ENCODE data around the gene TANK. TPM values are rescaled to one million over a fixed set of nuclear protein-coding genes. Genes with fewer than 3 reads are reported as not detected.

TANK gene
- total RNA-seq, 1 donor from 2014 or later: 45.4 TPM

DNA sequence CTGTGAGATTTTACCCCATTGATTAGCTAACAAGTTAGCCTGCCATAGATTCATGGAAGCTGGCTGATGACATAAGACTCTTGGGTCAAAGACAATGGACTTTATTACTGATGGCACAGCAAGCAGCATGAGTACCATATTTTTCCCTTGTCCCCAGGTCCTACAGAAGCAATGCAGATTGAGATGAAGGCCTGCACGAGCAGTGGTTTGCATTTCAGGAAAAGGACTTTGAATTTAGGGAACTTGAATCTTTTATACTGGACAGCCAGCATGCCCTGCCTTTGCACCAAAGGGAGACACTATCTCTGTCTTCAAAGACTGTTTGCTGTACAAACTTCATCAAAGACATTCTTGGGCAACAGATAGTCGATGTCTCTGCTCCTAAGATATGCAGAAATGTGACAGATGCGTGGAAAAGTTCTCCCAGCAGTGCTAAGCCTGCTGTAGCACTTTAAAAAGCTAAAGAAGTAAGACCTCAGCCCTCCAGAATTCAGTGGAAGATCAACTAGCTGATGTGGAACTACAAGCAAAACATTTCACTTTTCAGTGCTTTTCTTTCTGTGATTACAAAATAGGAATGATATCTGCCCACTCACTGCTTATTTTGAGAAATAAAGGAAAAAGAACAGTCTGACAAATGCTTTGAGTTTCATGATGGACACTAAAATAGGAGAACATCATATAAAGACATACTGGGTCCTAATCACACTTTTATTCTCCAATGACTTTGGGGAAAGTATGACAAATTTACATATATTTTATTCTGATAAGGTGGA, 44.4 kb upstream of the TANK start:
- H3K27ac Mint-ChIP-seq (ENCODE audit: unreplicated experiment): no peak overlapping the region
- H3K36me3 Mint-ChIP-seq (ENCODE audit: low read depth): no peaks in the 10 kb centered on the region
- TF ChIP-seq CTCF (IDR thresholded peaks at IDR 0.05): no peak
- no peak overlapping the region for H3K4me3 Mint-ChIP-seq (ENCODE audit: unreplicated experiment)
- H3K4me1 Mint-ChIP-seq (ENCODE audit: low read depth): peaks cover 15% of the 10 kb centered on the region
- no peaks in the 10 kb centered on the region for H3K9me3 Mint-ChIP-seq (ENCODE audit: low read depth)
- DNase-seq (ENCODE audit: low spot score): no peak
- H3K27me3 Mint-ChIP-seq (ENCODE audit: low read depth): no peaks in the 10 kb centered on the region

GRCh38 chr2:161116509-161116908, 43.7 kb upstream of the TANK start:
- no peaks in the 10 kb centered on the region for H3K27me3 Mint-ChIP-seq (ENCODE audit: low read depth)
- no peaks in the 10 kb centered on the region for H3K9me3 Mint-ChIP-seq (ENCODE audit: low read depth)
- TF ChIP-seq CTCF (IDR thresholded peaks at IDR 0.05): no peak
- no peak overlapping the region for H3K27ac Mint-ChIP-seq (ENCODE audit: unreplicated experiment)
- H3K4me3 Mint-ChIP-seq (ENCODE audit: unreplicated experiment): no peak overlapping the region
- H3K4me1 Mint-ChIP-seq (ENCODE audit: low read depth): peaks cover 15% of the 10 kb centered on the region
- no peaks in the 10 kb centered on the region for H3K36me3 Mint-ChIP-seq (ENCODE audit: low read depth)
- no peak for DNase-seq (ENCODE audit: low spot score)

DNA sequence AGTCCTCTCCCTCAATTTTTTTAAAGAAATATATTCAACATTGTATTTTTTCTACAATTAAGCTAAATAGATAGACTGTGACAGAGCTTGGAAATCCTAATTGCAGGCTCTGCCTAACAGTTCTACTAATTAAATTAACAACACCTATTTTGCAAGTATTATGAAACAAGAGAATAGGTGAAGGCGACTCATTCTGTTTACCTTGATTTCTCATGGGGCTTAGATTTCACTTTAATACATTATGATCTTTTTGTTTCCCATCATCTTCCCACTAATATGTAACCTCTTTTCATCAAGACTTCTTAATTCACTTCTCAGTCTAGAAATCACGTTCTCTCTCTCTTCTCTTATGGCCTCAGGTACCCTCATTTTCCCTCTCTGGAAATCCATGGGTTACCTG, 42.7 kb upstream of the TANK start:
- no peaks in the 10 kb centered on the region for H3K36me3 Mint-ChIP-seq (ENCODE audit: low read depth)
- H3K9me3 Mint-ChIP-seq (ENCODE audit: low read depth): no peaks in the 10 kb centered on the region
- H3K27me3 Mint-ChIP-seq (ENCODE audit: low read depth): no peaks in the 10 kb centered on the region
- TF ChIP-seq CTCF (IDR thresholded peaks at IDR 0.05): no peak
- peaks cover 21% of the 10 kb centered on the region for H3K4me1 Mint-ChIP-seq (ENCODE audit: low read depth)
- no peak overlapping the region for H3K27ac Mint-ChIP-seq (ENCODE audit: unreplicated experiment)
- H3K4me3 Mint-ChIP-seq (ENCODE audit: unreplicated experiment): no peak overlapping the region
- DNase-seq (ENCODE audit: low spot score): no peak

- Mint-ChIP-seq H3K4me1 (ENCODE audit: low read depth) (peaks cover 33% of the 10 kb centered on the region), H3K4me3 (ENCODE audit: unreplicated experiment) (no peak overlapping the region), H3K36me3 (ENCODE audit: low read depth) (no peaks in the 10 kb centered on the region), H3K27me3 (ENCODE audit: low read depth) (no peaks in the 10 kb centered on the region), H3K27ac (ENCODE audit: unreplicated experiment) (no peak overlapping the region), H3K9me3 (ENCODE audit: low read depth) (no peaks in the 10 kb centered on the region)
- no peak for TF ChIP-seq CTCF (IDR thresholded peaks at IDR 0.05)
- DNase-seq (ENCODE audit: low spot score): no peak
Measured at GRCh38 chr2:161118722-161119121, 41.5 kb upstream of the TANK start.

GRCh38 chr2:161119483-161119882, 40.7 kb upstream of the TANK start:
- no peak overlapping the region for H3K4me3 Mint-ChIP-seq (ENCODE audit: unreplicated experiment)
- H3K4me1 Mint-ChIP-seq (ENCODE audit: low read depth): peaks cover 41% of the 10 kb centered on the region
- H3K9me3 Mint-ChIP-seq (ENCODE audit: low read depth): no peaks in the 10 kb centered on the region
- no peak for DNase-seq (ENCODE audit: low spot score)
- H3K27ac Mint-ChIP-seq (ENCODE audit: unreplicated experiment): no peak overlapping the region
- H3K36me3 Mint-ChIP-seq (ENCODE audit: low read depth): no peaks in the 10 kb centered on the region
- TF ChIP-seq CTCF (IDR thresholded peaks at IDR 0.05): no peak
- no peaks in the 10 kb centered on the region for H3K27me3 Mint-ChIP-seq (ENCODE audit: low read depth)
